ENCODE measurements around the gene STK25. TPM values are rescaled to one million over a fixed set of nuclear protein-coding genes. Genes with fewer than 3 reads are reported as not detected.
"Not testable (repeated sequence)": the region's sequence is repeated elsewhere in the genome, so short reads cannot be mapped to it uniquely, and the experiment has no call there.

The STK25 gene
- polyA plus RNA-seq, 4 donors: 189 to 222 (median 210) TPM

DNA sequence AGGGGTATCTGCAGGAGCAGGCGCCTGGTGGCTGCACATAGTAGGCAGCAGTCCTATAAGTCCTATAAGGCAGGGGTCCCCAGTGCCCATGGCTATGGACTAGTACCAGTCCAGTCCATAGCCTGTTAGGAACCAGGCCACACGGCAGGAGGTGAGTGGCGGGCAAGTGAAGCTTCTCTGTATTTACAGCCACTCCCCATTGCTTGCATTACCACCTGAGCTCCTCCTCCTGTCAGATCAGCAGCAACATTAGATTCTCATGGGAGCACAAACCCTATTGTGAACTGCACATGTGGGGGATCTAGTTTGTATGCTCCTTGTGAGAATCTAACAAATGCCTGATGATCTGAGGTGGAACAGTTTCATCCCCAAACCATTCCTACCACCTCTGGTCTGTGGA, 33.1 kb downstream of the STK25 start:
- no peak for DNase-seq (ENCODE audit: low read depth in 4 of 4, low spot score in 2 of 4)

DNA sequence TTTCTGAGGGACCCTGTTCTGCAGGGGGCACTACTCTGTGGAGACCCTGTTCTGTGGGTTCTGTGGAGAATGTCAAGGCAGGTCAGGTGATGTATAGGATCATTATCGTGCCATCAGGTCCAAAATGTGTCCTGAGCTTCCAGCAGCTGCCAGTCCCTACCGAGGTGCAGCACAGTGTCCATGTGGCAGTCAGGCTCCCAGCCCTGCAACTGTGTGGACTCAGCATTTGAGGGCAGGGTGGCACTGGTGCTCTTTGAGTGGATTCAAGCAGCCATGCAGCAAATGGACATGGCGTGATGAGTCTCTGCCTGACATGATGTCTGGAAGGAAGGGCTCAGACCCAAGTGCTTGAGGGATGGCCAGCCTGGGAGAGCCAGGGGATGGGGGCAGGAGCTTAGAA, 35.0 kb downstream of the STK25 start:
- DNase-seq (ENCODE audit: low read depth in 4 of 4, low spot score in 2 of 4): no peak

DNA sequence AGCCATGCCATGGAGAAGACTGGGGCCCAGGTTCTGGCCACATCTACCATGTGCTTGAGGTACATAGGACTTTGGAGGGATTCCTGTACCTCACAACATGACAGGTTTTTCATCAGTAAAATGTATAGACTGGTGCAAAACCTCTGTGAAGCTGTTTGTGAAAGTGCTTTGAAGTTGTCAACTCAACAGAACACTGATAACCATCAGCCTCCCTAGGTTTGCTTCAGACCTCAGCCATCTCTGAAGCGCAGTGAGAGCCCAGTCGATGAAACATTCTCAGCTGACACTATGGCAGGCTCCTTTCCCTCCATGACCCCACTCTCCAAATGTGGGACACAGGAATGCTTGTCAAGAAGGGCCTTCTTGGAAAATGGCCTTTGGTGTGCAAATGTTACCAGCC, 38.6 kb downstream of the STK25 start:
- no peak for DNase-seq (ENCODE audit: low read depth in 4 of 4, low spot score in 2 of 4)

DNA sequence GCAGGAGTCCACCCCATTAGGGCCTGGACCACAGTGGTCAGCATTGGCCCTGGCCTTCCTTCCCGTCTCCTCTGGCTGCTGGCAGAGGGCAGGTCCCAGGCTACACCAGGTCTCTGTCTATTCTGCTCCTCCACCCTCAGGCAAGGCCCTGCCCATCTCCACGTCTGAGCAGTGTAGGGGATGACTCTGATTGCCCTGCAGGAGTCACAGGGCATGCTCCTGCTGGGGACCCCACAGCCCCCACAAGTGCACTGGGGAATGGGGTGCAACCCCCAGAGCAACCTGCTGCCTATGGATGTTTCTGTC, 40.0 kb downstream of the STK25 start:
- DNase-seq (ENCODE audit: low read depth in 4 of 4, low spot score in 2 of 4): no peak

DNA sequence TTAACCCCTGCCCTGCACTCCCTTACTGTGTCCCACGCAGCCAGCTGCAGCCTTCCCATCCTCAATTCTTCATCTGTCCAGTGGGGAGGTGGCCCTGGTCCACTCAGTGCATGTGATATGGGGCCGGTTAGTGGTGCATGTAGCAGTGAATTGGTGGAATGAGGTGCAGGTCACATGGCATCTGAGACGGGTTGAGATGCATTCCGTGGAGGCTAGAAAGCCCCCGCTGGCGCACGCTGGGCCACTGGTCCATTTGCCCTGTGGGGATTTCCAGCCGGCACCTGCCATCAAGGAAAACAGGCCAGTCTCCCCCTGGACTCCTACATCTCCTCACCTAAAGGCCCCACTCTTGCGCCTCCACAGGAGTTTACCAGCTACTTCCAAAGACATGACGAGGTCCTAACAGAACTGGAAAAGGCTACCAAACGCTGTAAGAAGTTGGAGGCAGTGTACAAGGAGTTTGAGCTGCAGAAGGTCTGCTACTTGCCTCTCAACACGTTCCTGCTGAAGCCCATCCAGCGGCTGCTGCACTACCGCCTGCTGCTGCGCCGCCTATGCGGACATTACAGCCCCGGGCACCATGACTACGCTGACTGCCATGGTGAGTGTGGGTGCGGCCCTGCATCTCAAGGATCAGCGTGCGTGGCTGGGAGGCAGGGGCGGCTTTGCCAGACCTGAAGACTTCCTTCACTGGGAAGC, 40.5 kb downstream of the STK25 start:
- no peak for DNase-seq (ENCODE audit: low read depth in 4 of 4, low spot score in 2 of 4)

DNA sequence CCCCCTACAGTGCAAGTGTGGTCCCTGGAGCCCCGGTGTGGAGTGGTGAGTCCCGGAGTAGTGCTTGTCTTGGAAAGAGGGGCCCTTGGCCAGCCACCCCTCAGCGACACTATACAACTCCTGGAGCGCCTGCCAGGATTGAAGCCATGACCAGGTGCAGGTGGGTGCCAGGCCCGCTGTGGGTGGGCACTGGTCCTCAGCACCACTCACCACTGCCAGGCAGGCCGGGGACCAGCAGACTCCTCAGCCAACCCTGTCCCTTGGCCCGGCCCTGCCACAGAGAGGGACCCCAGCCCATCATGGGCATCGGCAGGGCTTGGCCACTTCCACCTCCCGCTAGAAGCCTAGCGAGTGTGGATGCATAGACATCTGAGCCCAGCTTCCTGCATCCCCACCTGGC, 42.2 kb downstream of the STK25 start:
- no peak for DNase-seq (ENCODE audit: low read depth in 4 of 4, low spot score in 2 of 4)

DNA sequence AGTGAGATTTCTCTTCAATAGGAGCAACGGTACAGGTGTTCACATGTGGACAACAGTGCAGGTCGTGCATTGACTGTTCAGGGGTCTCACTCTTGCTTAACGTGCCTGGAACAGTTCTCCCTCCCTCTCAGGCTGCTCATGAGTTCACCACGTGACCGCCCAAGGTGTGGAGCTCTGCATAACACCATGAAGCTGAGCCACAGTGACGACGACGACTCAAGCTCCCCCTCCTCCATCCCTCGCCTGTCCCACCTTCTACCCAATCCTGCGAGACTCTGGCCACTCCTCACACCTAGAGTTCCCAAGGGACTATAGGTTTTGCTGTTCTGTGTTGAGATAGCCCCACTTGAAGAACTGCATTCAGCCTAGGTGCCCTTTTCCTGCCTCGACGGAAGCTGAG, 42.8 kb downstream of the STK25 start:
- no peak for DNase-seq (ENCODE audit: low read depth in 4 of 4, low spot score in 2 of 4)

DNA sequence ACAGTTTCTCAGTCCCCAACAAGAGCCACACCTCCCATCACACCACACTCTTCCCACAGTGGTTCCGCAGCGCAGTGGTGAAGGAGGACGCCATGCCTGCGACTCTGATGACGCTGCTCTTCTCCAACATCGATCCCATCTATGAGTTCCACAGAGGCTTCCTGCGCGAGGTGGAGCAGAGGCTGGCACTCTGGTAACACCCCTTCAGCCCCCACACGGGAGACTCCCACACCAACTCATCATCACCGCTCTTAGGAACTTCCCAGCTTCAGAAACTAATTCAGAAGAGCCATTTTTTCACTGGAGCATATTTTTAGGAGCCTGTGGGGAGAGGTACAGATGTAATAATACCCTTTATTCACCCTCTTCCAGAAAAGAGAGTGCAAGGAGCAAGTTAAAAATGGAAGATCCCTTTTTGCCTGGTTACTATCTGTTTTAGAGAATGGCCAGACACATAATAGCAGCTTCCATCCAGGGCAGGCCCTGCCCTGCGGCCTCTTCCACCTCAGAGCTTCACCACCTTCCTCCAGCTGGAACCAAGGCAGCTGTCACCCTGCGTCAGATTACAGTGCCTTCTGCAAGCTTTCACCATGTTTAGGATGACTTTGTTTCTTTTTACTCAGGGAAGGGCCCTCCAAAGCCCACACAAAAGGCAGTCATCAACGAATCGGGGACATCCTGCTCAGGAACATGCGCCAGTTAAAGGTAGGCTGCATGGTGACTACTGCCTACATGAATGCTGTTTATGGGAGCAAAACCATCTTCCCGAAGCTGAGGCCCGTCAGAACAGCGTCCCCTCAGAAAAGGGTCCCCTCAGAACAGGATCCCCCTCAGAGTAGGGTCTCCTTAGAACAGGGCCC, 44.9 kb downstream of the STK25 start:
- DNase-seq (ENCODE audit: low read depth in 4 of 4, low spot score in 2 of 4): no peak

DNA sequence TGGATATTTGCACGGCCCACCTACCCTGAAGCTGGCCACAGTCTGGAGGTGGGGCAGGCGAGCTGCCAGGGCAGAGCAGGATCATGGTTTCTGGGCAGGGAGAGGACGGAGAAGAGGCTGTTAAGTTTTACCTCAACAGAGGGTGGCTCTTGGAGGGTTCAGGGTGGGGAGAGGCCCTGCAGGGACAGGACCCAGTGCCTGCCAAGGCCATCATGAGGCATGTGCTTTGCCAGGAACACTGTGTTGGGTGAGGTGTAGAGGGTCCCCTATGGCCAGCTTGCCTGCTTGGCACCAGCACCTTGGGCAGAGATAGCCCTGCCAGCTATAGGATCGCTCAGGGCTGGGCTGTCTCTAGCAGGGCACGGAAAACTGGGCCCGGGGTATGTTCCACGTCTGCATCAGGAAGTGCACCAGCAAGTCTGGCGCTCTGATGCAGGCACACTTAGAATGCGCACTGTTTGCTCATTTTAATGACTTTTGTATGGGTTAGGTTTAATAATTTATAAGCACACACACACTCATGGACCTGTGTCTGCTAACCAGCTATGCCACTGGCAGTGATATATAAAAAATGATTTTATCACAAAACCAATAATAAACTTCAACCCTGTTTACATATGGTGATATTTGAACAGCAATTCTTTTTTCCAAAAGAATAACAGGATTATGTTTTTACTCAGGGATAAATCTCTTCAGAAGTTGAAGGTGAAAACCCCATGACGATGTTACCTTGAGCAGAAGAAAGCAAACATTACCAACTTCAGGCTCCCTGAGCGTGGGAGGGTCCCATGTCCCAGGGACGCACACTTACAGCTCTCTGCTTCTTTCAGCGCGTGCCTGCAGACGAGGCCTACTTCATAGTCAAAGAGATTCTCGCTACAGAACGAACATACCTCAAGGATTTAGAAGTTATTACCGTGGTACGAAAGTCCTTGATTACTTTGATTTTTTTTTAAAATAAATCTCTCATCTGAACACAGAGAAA, 46.4 kb downstream of the STK25 start:
- DNase-seq (ENCODE audit: low read depth in 4 of 4, low spot score in 2 of 4): no peak

DNA sequence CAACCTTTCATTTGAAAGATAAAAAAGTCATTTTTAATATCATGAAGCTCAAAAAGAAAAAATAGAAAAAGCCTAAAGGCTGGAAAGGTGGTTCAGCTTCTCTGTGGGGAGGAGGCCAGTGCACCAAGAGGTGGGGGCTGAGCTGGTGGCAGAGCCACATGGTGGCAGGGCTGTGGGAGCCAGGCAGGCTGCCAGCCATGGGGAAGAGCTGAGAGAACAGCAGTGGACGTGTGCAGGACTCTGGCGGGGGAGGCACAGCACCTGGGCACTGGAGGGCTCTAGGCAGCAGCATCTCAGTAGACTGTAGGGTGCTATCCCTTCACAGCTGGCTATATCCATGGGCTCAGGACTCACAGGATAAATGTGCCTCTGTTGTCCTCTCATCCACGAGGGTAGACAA, 47.8 kb downstream of the STK25 start:
- no peak for DNase-seq (ENCODE audit: low read depth in 4 of 4, low spot score in 2 of 4)

DNA sequence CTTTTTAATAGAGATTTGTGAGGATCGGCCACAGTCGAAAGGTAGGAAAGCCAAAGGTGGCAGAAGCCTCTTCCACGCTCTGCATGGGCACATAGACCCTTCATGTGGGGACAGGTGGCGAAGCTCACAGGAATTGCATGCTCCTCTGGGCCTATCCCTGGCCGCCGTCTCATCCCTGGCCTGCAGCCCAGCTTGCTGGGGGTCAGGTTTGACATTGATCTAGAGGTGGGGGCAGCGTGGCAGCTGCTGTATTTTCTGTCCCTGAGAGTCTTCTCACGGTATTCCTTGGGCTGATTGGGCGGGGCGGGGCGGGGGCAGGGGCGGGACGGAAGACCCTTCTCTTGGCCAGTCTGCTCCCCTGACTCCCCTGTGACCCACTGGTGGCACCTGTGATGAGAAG, 48.9 kb downstream of the STK25 start:
- DNase-seq (ENCODE audit: low read depth in 4 of 4, low spot score in 2 of 4): no peak

DNA sequence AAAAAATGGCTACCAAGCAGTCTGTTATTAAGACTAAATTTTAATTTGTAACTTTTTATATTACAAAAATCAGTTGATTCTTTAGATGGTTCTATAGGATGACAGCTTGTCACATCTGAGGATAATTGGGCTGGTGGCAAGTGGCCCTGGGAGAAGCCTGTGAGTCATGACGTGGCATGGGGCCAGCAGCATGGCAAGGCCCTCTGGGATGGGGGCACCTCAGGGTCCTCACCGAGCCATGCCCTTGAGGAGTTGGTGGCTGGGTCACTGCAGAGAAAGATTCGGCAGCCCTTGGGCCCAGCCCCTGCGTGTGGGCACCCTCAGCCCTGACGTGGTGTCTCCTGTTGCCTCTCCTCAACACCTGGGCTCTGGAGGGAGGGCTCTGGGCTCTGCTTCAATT, 49.7 kb downstream of the STK25 start:
- no peak for DNase-seq (ENCODE audit: low read depth in 4 of 4, low spot score in 2 of 4)

DNA sequence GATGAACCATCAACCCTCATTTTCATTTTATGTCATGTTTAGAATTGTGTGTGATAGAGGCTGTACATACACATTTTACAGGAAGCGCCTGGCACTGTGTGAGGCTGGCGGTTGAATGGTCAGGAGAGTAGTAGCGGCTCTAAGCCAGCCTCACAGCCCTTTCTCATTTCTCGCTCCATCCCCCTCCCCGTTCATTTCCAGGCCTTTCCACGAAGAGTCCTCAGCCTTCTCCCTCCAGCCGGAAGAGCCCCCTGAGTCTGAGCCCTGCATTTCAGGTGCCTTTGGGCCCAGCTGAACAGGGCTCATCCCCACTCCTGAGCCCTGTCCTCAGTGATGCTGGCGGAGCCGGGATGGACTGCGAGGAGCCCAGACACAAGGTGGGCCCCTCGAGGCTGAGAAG, 51.8 kb downstream of the STK25 start:
- no peak for DNase-seq (ENCODE audit: low read depth in 4 of 4, low spot score in 2 of 4)

DNA sequence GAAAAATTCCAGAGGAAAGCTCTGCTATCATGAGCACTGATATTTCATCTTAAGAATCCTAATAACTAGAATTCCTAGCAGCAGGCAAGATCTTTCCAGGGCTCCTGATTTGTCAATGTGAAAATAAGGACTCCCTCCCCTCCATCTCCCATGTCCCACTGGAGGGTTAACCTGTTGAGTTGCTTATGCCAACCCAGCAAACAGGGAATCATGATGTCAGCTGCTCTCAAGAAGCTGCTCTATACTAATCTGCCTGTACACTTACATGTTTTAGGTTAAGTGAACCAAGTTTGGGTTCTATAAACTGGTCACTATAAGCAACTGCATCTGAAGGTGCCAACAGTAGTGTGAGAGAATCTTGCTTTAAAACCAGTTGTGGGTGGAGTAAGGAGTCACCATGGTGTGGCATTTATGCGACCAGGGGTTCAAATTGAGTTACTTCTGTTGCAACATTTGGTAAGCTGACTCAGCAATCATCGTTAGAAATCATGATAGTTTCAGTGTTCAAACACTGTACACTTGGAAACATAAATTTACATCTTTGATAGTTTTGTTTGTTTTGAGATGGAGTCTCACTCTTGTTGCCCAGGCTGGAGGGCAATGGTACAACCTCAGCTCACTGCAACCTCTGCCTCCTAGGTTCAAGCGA, 53.4 kb downstream of the STK25 start:
- no peak for DNase-seq (ENCODE audit: low read depth in 4 of 4, low spot score in 2 of 4)

DNA sequence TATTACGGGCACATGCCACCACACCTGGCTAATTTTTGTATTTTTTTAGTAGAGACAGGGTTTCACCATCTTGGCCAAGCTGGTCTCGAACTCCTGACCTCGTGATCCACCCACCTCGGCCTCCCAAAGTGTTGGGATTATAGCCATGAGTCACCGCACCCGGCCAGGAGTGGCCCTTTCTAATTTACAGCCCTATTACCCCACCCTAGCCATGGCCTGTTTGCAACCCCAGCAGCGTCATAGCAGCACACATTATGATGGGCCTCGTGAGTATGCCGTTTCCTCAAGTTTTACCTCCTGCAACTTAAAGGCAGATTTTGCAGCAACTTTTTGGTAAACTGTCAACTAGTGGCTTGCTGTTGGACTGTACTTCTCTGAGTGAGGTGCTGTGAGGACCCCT, 54.5 kb downstream of the STK25 start:
- DNase-seq (ENCODE audit: low read depth in 4 of 4, low spot score in 2 of 4): not testable (repeated sequence)

DNA sequence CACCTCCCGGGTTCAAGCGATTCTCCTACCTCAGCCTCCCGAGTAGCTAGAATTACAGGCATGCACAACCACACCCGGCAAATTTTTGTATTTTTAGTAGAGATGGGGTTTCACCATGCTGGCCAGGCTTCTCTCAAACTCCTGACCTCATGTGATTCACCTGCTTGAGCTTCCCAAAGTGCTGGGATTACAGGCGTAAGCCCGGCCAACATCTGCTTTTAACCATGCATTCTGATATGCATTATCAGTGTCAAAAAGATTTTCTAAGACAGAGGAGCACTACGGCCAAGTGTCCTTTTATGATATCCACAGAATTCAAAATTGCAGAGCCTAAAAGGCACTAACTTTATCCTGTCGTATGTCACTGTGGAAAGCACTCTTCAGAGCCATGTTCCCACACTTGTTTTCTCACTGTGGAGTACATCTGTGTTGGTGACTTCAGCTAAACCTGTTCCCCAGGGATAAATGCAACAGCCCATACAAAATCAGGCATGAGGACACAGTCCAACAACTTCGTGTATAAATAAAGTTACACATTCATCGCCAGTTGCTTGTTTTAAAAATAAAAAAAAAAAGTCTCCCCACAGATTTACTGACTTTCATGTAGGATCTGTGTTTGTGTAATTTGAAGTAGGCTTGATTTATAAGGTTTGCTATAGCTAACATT, 56.4 kb downstream of the STK25 start:
- DNase-seq (ENCODE audit: low read depth in 4 of 4, low spot score in 2 of 4): no peak

DNA sequence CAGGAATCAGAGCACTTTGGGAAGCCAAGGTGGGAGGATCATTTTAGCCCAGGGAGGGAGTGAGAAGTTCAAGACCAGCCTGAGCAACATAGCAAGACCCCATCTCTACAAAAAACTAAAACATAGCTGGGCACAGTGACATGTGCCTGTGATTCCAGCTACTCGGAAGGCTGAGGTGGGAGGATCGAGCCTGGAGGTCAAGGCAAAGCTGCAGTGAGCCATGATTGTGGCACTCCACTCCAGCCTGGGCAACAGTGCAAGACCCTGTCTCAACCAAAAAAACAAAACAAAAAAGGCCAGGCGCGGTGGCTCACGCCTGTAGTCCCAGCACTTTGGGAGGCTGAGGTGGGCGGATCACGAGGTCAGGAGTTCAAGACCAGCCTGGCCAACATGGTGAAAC, 58.3 kb downstream of the STK25 start:
- DNase-seq (ENCODE audit: low read depth in 4 of 4, low spot score in 2 of 4): not testable (repeated sequence)

DNA sequence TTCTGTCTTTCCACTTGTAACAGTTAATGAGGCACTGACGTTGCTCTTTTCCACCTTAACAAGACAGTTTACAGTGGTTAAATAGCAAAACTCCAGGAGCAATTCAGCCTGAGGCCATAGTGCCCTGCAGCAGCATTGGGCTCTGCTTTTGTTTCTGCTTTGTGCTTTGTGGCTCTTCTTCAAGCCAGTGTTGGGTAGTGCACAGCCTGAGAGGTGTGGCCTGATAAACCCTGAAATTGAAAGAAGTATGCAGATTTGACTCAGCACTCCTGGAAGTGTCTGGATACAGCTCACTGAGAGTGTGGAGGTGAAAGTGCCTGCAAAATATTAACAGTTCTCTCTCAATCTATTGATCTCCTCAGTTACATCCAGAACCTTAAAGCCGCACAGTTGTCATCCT, 63.0 kb downstream of the STK25 start:
- DNase-seq (ENCODE audit: low read depth in 4 of 4, low spot score in 2 of 4): no peak

DNA sequence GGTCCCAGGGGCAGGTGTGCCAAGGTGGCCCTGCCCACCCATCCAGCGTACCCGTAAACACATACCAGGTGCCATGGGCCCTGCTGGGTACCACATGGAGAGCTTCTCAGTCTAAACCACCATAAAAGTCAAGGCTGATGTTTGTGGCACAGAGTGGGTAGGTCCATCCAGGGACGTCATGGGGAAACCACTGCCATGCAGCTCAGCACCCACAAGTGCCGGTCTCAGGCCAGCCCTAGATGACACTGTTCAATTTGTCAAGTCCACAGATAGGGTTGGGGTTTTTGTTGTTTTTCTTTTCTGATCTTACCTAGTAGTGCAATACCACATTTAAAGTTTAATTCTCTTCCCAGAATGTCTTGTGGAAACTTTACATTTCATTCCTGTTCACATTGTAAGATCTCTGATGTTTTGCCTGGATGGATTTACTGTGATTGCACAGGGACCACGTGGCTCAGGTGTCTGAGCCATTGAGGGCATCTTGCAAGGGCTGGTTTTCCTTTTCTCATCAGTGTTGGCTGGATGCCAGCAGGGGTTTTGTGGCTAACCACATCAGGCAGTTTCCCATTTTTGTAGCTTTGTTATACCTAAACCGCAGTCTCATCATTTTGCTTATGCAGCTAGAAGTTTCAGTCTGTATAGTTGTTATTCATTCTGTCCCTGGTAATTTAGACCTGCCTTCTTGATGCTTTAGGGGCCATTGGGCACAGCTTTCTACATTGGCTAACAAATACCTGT, 64.7 kb downstream of the STK25 start:
- no peak for DNase-seq (ENCODE audit: low read depth in 4 of 4, low spot score in 2 of 4)
